CD14-positive monocyte (primary cell): ENCODE measurements around the gene HINT3. TPM values are rescaled to one million over a fixed set of nuclear protein-coding genes. Genes with fewer than 3 reads are reported as not detected.

Source experiments
- DNase-seq, 3 donors: peaks; one replicate each; pipeline ENCODE4 v3.0.0-alpha.2; 2011 to 2022
- H2AFZ ChIP-seq: 2 replicates; pipeline ENCODE4 v1.6.0; 2012; ENCODE audit warnings: mild to moderate bottlenecking, low read depth, low read length, inconsistent platforms; ENCODE audit not compliant: insufficient read depth, poor library complexity, severe bottlenecking
- H3K27ac ChIP-seq, 2 donors: 1 replicate in 1 of 2; 2 replicates in 1 of 2; pipeline ENCODE4 v1.5.1; 2012 to 2013; ENCODE audit warnings: low read length in 2 of 2, control low read depth in 1 of 2, inconsistent platforms in 1 of 2, low read depth in 1 of 2, mild to moderate bottlenecking in 1 of 2
- H3K27me3 ChIP-seq, 2 donors: one replicate each; pipeline versions ENCODE4 v1.6.0 to v1.6.1; 2011 to 2013; ENCODE audit warnings: low read length in 2 of 2; ENCODE audit not compliant: control insufficient read depth in 2 of 2, insufficient read depth in 2 of 2
- H3K36me3 ChIP-seq, 2 donors: replicated peaks in 1 of 2; 1 replicate in 1 of 2; 2 replicates in 1 of 2; pipeline versions ENCODE4 v1.5.1 to v1.6.1; 2012 to 2013; ENCODE audit warnings: low read length in 2 of 2, control low read depth in 1 of 2, inconsistent platforms in 1 of 2, mild to moderate bottlenecking in 1 of 2; ENCODE audit not compliant: insufficient read depth in 2 of 2, control insufficient read depth in 1 of 2
- H3K4me1 ChIP-seq, 2 donors: 1 replicate in 1 of 2; 2 replicates in 1 of 2; pipeline versions ENCODE4 v1.5.1 to v1.6.1; 2012 to 2013; ENCODE audit warnings: low read length in 2 of 2, control low read depth in 1 of 2, inconsistent platforms in 1 of 2, mild to moderate bottlenecking in 1 of 2, moderate library complexity in 1 of 2; ENCODE audit not compliant: insufficient read depth in 2 of 2, control insufficient read depth in 1 of 2
- H3K4me2 ChIP-seq: replicated peaks from 2 replicates; pipeline ENCODE3; 2012; ENCODE audit warnings: low read length, moderate library complexity, mild to moderate bottlenecking; ENCODE audit not compliant: poor library complexity, severe bottlenecking; ENCODE audit errors: extremely low read depth
- H3K4me3 ChIP-seq, 3 experiments: fragments of 200-600 bp in 1 of 3; sonication (generic) in 1 of 3; replicated peaks in 1 of 3; 1 replicate in 2 of 3; 2 replicates in 1 of 3; pipeline ENCODE4 v1.5.1; 2011 to 2013; ENCODE audit warnings: low read length in 3 of 3, mild to moderate bottlenecking in 3 of 3, control low read depth in 2 of 3, low read depth in 2 of 3, inconsistent platforms in 1 of 3, moderate library complexity in 1 of 3
- H3K79me2 ChIP-seq: 2 replicates; pipeline ENCODE4 v1.6.0; 2012; ENCODE audit warnings: mild to moderate bottlenecking, control low read depth, inconsistent platforms, low read length, moderate library complexity; ENCODE audit not compliant: insufficient read depth
- H3K9ac ChIP-seq: 2 replicates; pipeline ENCODE4 v1.6.0; 2017; ENCODE audit warnings: low read length, mild to moderate bottlenecking; ENCODE audit not compliant: insufficient read depth, poor library complexity, severe bottlenecking
- H3K9me3 ChIP-seq, 2 donors: replicated peaks in 1 of 2; 1 replicate in 1 of 2; 2 replicates in 1 of 2; pipeline versions ENCODE4 v1.5.1 to v1.6.1; 2012 to 2013; ENCODE audit warnings: low read length in 2 of 2, control low read depth in 1 of 2; ENCODE audit not compliant: control insufficient read depth in 1 of 2, insufficient read depth in 1 of 2
- H4K20me1 ChIP-seq: 2 replicates; pipeline ENCODE4 v1.6.0; 2012; ENCODE audit warnings: mild to moderate bottlenecking, low read length, control low read depth, moderate library complexity; ENCODE audit not compliant: insufficient read depth
- H3K27ac Mint-ChIP-seq, 7 donors: one replicate each; pipeline ENCODE4 v1.8.0; 2020; ENCODE audit warnings: mild to moderate bottlenecking in 7 of 7, mixed read lengths in 7 of 7, moderate library complexity in 6 of 7, inconsistent platforms in 2 of 7
- H3K27me3 Mint-ChIP-seq, 3 donors: one replicate each; pipeline ENCODE4 v1.8.0; 2021 to 2022; ENCODE audit warnings: low read depth in 3 of 3, mild to moderate bottlenecking in 3 of 3, mixed read lengths in 3 of 3, moderate library complexity in 3 of 3, inconsistent platforms in 1 of 3
- H3K36me3 Mint-ChIP-seq, 2 donors: one replicate each; pipeline ENCODE4 v1.8.0; 2020; ENCODE audit warnings: mixed read lengths in 2 of 2, inconsistent platforms in 1 of 2, mild to moderate bottlenecking in 1 of 2
- H3K4me1 Mint-ChIP-seq: one replicate; pipeline ENCODE4 v1.8.0; 2020; ENCODE audit warnings: mild to moderate bottlenecking, mixed read lengths
- H3K4me3 Mint-ChIP-seq, 2 donors: one replicate each; pipeline ENCODE4 v1.8.0; 2020; ENCODE audit warnings: mild to moderate bottlenecking in 2 of 2, mixed read lengths in 2 of 2, moderate library complexity in 1 of 2
- H3K9me3 Mint-ChIP-seq, 7 donors: one replicate each; pipeline ENCODE4 v1.8.0; 2020 to 2022; ENCODE audit warnings: mixed read lengths in 7 of 7, mild to moderate bottlenecking in 6 of 7, moderate library complexity in 6 of 7, inconsistent platforms in 2 of 7
- CTCF ChIP-seq: fragments of 200-600 bp; IDR thresholded peaks from one replicate; pipeline ENCODE4 v1.8.0; 2022; ENCODE audit warnings: antibody characterized with exemption, mild to moderate bottlenecking
- WGBS: methylation state at CpG from one replicate; pipeline ENCODE4 v1.1.5; 2013; ENCODE audit warnings: missing lambda C conversion rate; ENCODE audit not compliant: insufficient coverage; 5-methylcytosine and 5-hydroxymethylcytosine counted together
- intact Hi-C, 2 donors: fragments of 100-400 bp; cut with micrococcal nuclease; formaldehyde crosslinking; loops; one replicate each; pipeline versions ENCODE4 v1.15.0 to v1.15.1; 2023
- polyA plus RNA-seq, 3 donors: library from polyadenylated mRNA; depleted of rRNA in 1 of 3; unstranded in 2 of 3; stranded (reverse) in 1 of 3; fragments of 300-500 nt in 2 of 3; fragments of >200 nt in 1 of 3; fragmentation: Illumina TruSeq in 2 of 3; gene quantifications; 1 replicate in 2 of 3; 2 replicates in 1 of 3; pipeline ENCODE4 v1.2.3, GENCODE V29; 2012 to 2021

HINT3 gene
- polyA plus RNA-seq, 3 donors = 5.3 to 18.0 (median 12.3) TPM

GRCh38 chr6:126015863-126016262, 59.3 kb downstream of the HINT3 start:
- intact Hi-C loops = no loop called here
- no peaks in the 10 kb centered on the region for H3K79me2 ChIP-seq
- no peak for TF ChIP-seq CTCF
- no peaks in the 10 kb centered on the region for H4K20me1 ChIP-seq
- no peaks in the 10 kb centered on the region for H3K4me1 ChIP-seq
- Mint-ChIP-seq H3K27me3 (no peaks in the 10 kb centered on the region), H3K4me1 (no peaks in the 10 kb centered on the region), H3K9me3 (no peaks in the 10 kb centered on the region), H3K27ac (no peak overlapping the region), H3K36me3 (peaks cover 57 to 64% of the 10 kb centered on the region in 2 donors), H3K4me3 (no peak overlapping the region)
- no peaks in the 10 kb centered on the region for H3K9me3 ChIP-seq
- no peak overlapping the region for H3K4me3 ChIP-seq
- H3K9ac ChIP-seq = no peak overlapping the region
- H3K36me3 ChIP-seq = peaks cover 33 to 62% of the 10 kb centered on the region in 2 donors
- WGBS = no CpG with 5 or more reads among the region's 1 CpG
- no peak overlapping the region for H3K27ac ChIP-seq
- no peak for DNase-seq
- no peak overlapping the region for H2AFZ ChIP-seq
- no peak overlapping the region for H3K4me2 ChIP-seq
- no peaks in the 10 kb centered on the region for H3K27me3 ChIP-seq

GRCh38 chr6:126016591-126016990, 60.0 kb downstream of the HINT3 start:
- no peak overlapping the region for H3K4me3 Mint-ChIP-seq
- no peak overlapping the region for H3K4me3 ChIP-seq
- no peaks in the 10 kb centered on the region for H3K27me3 ChIP-seq
- H3K36me3 Mint-ChIP-seq = peaks cover 59 to 65% of the 10 kb centered on the region in 2 donors
- H3K9me3 ChIP-seq = no peaks in the 10 kb centered on the region
- H4K20me1 ChIP-seq = no peaks in the 10 kb centered on the region
- no peaks in the 10 kb centered on the region for H3K9me3 Mint-ChIP-seq
- no peak for TF ChIP-seq CTCF
- H3K79me2 ChIP-seq = no peaks in the 10 kb centered on the region
- WGBS = no CpG with 5 or more reads among the region's 2 CpGs
- H3K9ac ChIP-seq = no peak overlapping the region
- no peaks in the 10 kb centered on the region for H3K27me3 Mint-ChIP-seq
- intact Hi-C loops = no loop called here
- no peak overlapping the region for H3K27ac ChIP-seq
- DNase-seq = no peak
- no peak overlapping the region for H3K27ac Mint-ChIP-seq
- no peaks in the 10 kb centered on the region for H3K4me1 ChIP-seq
- no peak overlapping the region for H3K4me2 ChIP-seq
- no peaks in the 10 kb centered on the region for H3K4me1 Mint-ChIP-seq
- H2AFZ ChIP-seq = no peak overlapping the region
- H3K36me3 ChIP-seq = peaks cover 30 to 63% of the 10 kb centered on the region in 2 donors
